Stimulated activated CD4-positive, alpha-beta T cell treated with anti-CD3 and anti-CD28 coated beads, Interleukin-1b, Interleukin-23, amount 100 ng/mL, for 1 hour (primary cell): ENCODE measurements around the gene KRT76.
"Not testable (repeated sequence)": the region's sequence is repeated elsewhere in the genome, so short reads cannot be mapped to it uniquely, and the experiment has no call there.

Experiments
- DNase-seq, 2 donors: peaks; one replicate each; pipeline ENCODE4 v3.0.0-alpha.2; 2020; ENCODE audit warnings: low read depth in 2 of 2

KRT76 gene

DNA sequence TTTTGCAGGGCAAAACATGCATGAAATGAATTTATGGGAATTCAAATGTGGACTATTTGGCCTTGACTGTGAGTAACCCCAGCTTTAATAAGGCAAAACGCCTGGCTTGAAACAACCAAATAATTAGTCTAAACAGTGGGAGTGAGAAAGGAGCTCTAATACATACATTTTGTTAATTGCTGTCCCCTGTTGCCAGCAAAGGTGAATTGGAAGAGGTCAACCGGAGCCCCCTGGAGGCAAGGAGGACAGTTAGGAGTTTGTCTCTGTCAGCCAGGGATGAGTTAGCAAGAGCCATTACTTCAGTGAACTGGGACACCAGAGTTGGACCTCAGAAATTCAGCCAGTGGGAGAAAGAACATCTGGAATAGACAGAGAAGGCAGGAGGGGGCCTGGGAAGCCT is 17.4 kb downstream of the KRT76 start:
- DNase-seq = no peak

DNA sequence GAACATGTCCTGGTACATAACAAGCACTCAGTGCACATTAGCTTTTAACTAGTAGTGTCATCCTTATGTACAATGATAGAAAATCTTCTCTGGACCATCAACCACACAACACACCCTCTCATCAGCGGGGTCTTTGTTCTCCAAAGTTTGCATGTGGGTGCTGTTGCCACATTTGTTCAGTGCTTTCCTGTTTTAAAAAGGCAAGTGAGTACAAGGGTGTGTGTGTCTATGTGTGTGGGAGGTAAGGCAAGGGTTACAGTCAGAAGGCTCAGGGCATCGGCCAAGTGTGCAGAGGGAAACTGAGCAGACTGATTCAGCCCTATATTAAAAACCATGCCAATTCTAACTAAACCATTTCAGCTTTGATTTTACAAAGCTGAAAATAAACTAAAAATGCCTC is 17.9 kb downstream of the KRT76 start:
- no peak for DNase-seq

DNA sequence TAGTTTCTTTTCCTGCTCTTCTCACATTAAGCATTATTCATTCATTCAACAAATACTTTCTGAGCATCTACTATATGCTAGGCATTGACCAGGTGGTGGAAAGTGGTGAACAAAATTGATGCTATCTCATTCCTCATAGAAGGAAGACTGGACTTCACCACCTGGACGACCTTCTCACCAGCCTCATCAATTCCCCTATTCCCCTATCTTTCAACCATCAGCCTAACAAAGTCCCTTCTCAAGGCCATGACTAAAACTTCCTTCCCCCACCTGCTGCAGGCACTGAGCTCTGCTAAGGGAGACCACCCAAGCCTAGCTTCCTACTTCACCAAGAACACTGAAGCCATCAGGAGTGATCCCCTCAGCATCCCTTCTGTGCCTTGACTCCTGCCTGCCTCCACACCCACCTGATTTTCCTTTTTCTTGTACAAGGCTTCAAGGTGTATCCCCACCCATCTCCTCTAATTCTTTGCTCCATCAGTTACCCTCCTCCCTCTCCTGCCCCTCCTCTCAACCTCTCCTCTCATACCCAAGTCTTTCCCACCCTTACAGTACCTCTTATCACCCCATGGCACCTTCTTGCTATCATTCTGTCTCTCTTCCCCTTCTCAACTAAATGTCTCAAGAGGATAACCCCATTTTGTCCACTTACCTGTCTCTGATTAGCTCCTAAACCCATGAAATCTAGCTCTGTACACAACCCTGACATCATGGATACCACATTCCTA is 19.5 kb downstream of the KRT76 start:
- DNase-seq = no peak

DNA sequence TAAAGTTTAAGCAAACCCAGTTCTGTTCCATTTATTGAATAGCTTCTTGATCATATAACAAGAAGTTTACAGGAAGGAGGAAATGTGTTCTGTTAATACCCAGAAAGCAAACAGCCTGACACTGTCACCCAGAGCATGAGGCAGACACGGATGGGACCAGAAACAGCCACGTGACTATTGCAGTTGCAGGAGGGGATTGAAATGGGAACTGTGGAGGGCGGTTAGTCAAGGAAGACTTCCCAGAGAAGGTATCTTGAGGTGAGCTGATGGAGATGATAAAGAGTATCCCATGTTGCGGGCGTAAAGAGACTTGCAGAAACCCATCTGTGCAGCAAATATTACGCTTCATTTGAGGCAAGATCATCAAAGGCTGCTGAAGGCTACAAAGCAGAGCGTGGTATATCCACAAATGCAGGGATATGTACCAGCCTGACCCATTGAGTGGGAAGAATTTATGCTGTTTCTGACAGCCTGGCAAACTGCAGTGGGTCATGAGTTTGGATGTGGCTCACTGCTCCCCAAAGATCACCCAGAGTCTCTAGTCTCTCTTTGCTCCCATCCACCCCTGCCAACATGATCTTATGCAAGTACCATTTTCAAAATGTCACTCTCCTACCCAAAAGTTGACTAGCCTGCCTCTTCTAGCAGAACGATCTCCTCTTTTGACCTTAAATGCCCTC is 20.7 kb downstream of the KRT76 start:
- DNase-seq = no peak

DNA sequence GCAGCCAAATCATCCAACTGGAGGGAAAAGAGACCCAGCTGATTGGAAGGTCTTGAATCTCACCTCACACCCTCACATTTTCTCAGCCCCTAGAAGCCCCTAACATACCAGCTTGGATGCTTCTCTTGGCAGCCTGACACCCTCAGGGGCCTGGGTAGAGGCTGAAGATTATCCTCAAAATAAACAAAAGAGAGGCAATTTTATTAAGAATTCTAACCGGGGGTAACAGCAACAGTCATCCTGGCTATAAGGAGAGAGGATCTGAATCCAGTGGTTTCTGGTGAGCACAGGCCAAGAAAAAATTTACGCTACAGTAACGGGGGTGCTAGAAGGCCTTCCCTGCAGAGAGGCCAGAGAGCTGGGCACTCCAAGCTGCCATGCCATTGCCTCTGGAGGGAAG is 21.6 kb downstream of the KRT76 start:
- DNase-seq = no peak

DNA sequence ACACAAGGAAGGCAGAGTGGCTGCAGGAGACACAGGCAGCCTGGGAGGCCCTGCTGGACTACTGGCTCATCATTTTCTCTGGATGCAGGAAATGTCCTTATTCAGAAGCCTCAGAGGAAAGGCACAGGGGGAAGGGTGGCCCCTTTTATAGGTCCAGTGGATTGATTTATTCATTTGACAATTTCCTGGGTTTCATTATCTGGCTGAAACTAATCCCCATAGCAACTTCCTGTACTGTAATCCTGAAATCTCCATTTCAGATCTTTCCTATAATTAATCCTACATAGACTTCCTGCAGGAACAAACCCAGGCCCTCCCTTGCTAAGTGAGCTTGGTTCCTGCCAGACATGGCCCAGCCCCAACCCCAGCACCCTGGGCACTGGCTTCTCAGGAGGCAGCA is 23.0 kb downstream of the KRT76 start:
- DNase-seq = no peak

DNA sequence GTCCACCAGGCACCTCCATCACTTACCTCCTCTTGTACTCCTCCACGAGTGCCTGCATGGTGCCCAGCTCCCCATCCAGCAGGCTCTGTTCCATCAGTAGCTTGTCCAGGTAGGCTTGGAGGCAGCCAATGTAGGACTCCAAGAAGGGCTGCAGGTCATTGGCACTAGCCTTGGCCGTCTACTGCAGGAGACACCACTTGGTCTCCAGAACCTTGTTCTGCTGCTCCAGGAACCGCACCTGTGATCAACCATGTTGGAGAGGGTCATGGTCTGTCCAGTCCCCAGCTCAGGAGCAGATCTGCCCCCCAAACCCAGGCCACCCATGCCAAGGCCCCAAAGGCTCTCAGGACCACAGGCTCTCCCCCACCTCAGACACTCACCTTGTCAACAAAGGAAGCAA is 23.9 kb downstream of the KRT76 start:
- DNase-seq = no peak

DNA sequence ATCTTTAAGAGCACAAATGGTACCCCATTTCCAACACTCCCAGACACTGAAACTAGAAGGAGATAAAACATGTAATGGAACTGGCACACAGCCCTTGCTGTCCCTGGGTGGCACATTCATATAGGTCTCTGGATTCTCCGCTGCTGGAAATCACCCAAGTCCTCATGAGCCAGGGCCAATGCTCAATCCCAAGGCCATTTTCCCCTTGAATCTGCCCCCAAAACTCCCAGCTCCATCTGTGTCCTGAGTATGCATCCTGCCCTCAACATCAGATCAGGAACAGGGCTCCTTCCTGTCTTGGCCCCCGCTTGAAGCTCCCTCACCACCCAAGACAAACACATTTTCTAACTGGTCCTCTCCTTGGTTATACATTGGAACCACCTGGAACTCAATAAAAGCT is 24.6 kb downstream of the KRT76 start:
- no peak for DNase-seq

DNA sequence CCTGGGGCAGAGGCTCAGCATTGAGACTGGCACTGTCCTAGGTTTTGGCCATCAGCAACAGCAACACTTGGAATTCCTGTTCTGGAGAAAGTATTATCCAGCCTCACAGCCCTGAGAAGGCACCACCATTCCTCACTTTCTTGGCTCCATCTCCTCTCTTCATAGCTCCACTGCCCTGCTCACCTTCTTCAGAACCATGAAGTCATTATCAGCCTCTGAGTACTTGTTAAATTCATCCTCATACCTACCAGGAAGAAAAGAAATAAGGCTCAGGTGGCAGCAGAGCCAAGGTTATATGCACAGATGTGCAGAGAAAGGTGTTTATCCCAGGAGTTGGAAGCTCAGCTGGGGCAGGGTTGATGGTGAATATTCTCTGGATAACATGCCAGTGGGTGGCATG is 25.4 kb downstream of the KRT76 start:
- DNase-seq = no peak

DNA sequence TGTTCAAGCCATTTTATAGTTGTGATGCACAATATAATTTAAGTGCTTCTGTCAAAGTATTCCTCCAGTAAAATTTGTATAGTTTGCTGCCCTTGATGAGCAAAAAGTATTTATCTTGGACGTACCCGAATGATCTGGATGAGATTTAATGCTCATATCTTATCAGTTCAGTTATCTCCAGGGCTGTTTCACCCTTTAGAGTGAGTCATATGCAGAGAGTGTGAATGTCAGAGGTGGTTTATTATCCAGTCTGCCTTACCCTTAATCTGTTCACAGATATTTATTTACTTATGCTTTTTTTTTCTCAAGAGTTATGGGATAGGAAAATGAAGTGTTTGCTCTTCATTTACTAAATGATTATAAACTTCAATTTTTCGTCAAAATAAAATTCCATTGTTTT is 26.6 kb downstream of the KRT76 start:
- not testable (repeated sequence) for DNase-seq

DNA sequence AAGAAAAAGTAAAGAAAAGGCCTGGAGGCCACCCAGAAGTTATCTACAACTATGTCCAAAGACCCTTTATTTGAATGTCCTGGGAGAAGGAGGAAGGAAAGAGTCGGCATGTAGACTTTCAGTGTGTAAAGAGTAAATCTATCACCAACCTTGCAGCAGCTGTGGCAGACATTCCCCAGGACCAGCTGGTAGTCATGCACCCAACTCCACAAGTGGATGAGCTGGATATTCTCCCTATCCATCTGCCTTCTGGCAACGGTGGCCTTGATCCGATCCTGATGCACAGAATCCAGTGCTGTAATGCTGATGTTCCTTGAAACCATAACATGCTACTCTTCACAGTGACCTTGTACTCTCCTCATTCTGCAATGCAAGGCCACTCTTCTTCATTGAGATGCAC is 27.3 kb downstream of the KRT76 start:
- no peak for DNase-seq

DNA sequence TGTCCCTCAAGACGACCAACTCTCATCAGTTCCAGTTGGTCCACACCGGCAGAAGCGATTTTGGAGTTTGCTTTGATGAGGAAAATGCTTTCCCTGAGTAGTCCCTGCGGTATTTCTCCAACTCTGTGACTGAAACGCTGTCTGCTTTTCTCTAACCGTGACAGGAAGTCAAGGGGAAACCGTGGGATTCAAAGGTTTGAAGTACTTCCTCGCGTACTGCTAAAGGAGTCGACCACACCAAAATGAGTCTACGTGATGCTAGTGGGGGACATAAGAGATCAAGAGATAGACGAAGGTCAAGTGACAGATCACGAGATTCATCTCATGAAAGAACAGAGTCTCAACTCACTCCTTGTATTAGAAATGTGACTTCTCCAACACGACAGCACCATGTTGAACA is 28.6 kb downstream of the KRT76 start:
- no peak for DNase-seq

DNA sequence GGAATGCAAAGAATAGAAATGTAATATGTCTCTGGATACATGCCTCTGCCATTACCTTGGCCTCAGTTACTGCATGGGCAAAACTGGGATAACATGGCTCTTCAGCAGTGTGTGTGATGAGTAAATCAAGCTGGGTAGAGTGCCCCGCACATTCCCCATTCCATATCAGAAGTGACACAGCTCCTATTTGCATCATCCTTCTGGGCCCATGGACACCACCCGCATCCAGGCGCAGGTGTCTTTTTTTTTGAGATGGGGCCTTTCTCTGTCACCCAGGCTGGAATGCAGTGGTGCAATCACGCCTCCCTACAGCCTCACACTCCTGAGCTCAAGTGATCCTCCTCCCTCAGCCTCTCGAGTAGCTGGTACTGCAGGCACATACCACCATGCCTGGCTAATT is 31.6 kb downstream of the KRT76 start:
- no peak for DNase-seq

DNA sequence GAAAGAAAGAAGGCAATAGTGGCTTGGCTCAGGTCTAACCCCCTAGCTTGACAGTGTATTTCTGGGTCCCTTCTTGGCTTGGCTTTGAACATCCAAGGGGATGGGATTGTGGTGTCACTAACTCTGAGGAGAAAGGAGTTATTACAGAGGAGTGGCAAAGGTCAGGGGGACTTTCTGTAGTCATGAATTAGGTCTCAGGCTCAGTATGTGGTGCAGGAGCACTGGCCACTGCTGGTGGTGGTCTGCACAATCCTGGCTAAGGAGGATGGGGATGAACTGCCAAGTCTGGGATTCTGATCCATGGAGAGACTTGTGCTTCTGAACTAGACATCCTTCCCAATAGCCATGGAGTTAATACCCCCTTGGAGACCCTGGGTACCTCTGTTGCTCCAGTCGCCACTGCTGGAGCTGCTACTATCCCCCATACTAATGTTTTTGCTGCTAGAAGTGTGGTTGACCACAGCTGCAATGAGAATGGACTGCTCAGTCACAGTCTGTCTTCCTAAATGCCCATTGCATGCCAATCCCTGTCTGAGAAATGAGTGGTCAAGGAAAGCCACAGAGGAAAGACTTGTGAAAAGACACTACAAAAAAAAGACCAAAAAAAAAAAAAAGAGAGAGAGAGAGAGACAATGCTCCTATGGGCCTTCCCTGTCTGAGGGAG is 32.5 kb downstream of the KRT76 start:
- no peak for DNase-seq

DNA sequence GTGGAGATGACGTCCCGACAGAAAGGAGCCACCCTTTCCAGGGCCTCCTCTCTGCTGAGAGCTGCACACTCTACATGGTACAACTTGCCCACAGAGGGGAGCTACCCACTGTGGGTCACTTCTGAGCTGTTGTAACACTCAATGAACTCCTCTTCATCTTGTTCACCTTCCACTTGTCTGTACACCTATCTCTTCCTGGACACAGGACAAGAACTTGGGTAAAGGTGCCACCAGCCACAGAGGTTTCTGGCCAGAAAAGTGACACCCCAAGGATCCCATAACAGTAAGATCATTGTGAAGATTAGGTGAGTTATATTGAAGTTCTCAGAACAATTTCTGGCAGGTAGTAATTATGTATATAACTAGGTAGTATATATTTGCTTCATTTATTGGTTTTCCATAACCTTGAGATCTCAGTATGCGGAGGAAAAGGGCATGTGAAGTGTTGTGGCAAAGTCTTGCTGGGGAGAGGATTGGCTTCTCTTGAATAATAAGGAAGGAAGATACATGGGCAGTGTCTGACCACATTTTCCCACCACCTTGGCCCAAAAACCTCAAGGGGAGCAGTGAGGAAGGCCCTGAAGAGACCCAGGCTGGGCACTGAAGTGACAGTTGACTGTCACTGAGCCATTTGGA is 34.2 kb downstream of the KRT76 start:
- DNase-seq = no peak

DNA sequence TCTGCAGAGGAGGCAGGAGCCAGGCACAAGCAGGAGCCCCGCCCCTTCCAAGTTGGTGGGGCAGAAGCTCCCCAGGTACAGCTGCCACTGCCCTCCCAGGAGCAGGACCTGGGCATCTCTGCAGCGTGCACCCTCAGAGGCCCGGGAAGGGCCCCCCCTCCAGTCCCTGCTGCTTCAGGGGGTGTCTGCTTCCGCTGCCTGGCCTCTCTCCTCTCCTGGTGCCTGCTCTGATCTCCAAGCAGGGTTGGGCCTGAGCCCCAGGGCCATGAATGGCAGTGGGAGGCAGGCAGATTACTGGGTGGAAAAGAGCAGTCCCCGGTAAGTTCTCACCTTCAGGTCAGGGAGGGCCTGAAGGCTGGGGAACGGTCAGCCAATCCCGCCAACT is 35.0 kb downstream of the KRT76 start:
- DNase-seq = no peak

DNA sequence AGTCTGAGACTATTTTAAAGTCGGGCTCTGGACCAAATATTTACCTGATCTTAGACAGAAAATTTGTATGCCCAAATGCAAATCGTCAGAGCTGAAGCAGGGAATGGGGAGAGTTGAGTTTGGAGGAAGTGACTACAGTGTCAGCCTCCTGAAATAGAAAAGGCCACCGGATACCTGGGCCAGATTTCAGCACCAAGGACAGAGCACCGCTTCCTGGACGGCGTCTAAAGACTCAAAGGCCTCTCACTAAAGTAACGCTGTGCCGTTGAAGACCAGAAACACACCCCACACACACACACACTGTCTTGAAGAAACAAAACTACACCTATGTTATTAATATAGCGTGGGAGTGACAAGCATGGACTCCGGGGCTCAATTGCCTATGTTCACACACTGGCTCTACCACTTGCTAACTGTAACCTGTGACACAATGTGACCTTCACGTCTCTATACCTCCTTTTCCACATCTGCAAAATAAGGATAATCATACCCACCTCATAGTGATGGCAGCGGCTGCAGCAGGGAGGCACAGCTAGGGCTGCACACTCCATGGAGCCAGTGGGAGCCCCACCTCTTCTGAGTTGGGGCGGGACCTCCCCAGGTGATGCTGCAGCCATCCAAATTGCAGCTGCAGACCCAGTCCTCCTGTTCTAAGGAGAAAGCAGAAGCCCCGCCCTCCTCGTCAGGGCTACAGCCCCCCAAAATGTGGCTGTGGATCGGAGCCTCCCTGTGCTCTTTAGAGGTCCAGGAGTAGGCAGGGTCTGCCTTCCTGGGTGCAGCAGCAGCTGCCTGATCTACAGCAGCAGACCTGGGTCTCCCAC is 35.6 kb downstream of the KRT76 start:
- DNase-seq = peak; percentile 8 to 29

DNA sequence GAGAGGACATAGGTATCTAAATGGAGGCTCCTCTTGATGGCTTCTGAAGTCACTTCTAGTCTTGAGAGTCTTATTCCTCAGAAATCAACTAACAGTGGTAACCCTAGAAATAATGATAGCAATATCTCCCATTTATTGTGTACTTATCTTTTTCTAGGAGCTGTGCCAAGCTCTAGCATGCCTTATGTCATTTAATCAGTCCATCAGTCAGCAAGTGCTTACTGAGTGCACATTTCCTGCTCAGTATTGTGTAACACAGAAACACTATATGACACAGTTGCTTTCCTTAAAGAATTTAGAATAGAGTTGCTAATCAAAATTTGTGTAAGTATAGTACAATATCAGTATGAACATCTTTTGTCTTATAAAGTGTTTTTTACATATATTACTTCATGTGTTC is 36.6 kb downstream of the KRT76 start:
- no peak for DNase-seq

DNA sequence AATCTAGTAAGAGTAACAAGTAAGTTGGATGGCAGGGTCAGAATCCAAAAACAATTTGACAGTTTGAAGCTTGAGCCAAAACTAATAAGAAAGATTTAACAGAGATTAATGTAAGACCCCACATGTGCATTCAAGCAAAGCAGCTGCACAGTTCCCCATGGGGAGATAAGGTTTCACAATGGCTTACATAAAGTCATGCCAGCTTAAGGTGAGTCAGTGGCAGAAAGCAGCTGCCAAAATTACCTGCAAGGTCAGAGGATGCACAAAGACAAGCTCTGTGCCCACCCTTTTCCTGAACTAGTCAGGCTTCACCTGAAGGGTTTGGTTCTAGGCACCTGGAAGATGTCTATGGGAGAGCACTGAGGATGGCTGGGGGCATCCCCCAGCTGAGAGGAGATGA is 37.2 kb downstream of the KRT76 start:
- no peak for DNase-seq

DNA sequence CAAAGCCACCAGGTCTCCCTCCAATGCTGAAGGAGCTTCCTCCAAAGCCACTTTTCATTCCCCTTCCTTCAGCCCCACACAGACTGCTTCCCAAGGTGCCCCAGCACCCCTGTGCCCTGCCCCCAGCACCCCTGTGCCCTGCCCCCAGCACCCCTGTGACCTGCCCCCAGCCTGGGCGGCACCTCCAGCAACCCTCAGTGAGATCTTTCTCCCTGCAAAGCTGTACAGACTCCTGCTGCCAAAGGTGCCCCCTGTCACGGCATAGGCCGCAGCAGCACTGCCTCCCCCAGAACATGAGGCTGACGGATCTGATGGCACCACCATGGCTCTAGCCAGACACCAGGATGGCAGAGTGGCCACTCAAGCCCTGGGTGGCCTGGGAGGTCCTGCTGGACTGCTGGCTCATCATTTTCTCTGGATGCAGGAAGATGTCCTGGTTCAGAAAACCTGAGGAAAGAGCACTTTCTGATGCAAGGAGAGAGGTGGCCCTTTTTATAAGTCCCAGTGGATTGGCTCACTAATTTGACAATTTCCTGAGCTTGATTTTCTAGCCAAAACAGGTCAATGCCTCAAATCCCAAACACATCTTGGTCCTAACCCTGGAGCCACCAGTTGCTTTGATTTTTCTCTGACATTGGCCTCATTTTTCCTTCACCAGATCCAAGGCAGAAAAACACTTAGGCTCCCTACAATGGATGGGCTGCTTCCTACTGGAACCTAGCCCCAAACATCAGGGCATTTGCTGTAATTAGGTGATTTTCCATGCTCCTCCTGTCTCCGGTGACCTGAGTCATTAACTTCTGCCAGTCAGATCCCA is 41.1 kb downstream of the KRT76 start:
- no peak for DNase-seq

DNA sequence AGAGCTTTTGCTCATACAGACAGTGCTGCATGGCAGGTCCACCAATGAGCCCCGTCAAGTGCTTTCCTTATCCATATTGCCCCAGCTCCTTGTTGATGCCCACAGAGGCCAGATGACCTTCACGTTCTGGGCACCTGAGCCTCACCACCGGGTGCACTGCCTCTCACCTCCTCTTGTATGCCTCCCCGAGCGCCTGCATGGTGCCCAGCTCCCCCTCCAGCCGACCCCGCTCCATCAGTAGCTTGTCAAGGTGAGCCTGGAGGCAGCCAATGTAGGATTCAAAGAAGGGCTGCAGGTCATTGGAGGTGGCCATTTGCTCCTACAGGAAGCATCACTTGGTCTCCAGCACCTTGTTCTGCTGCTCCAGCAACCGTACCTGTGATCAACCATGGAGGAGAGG is 42.0 kb downstream of the KRT76 start:
- DNase-seq = no peak
